DMS53 (cell line): ENCODE data around the gene PLXNB2.

Experiments
- DNase-seq: peaks from one replicate; lab custom pipeline; 2025; lab: John Stamatoyannopoulos, UW

PLXNB2 gene

GRCh38 chr22:50297510-50298265, 9.8 kb downstream of the PLXNB2 start:
- DNase-seq: no peak

- DNase-seq: no peak
These were observed 10.6 kb downstream of the PLXNB2 start for GRCh38 chr22:50296658-50297490.

GRCh38 chr22:50294319-50294656, 13.2 kb downstream of the PLXNB2 start:
- DNase-seq: peak; percentile 53

GRCh38 chr22:50293441-50294318, 13.8 kb downstream of the PLXNB2 start:
- peak; percentile 83 for DNase-seq

- DNase-seq: no peak
These were observed 14.6 kb downstream of the PLXNB2 start for GRCh38 chr22:50292643-50293440.

GRCh38 chr22:50289942-50290630, 17.4 kb downstream of the PLXNB2 start:
- peak; percentile 85 for DNase-seq

GRCh38 chr22:50289151-50289941, 18.1 kb downstream of the PLXNB2 start:
- DNase-seq: no peak

- no peak for DNase-seq
These were observed 19.7 kb downstream of the PLXNB2 start for GRCh38 chr22:50287731-50288130.

- no peak for DNase-seq
These were observed 20.6 kb downstream of the PLXNB2 start for GRCh38 chr22:50286701-50287318.

- DNase-seq: no peak
These were observed 21.2 kb downstream of the PLXNB2 start for GRCh38 chr22:50286275-50286674.

- DNase-seq: no peak
These were observed 21.7 kb downstream of the PLXNB2 start for GRCh38 chr22:50285568-50286229.

- no peak for DNase-seq
These were observed 23.0 kb downstream of the PLXNB2 start for GRCh38 chr22:50284479-50284878.

GRCh38 chr22:50283821-50284220, 23.6 kb downstream of the PLXNB2 start:
- DNase-seq: no peak

- peak; percentile 88 for DNase-seq
These were observed 24.9 kb downstream of the PLXNB2 start for GRCh38 chr22:50282361-50283155.

GRCh38 chr22:50281957-50282356, 25.5 kb downstream of the PLXNB2 start:
- peak; percentile 30 for DNase-seq

GRCh38 chr22:50281384-50281760, 26.1 kb downstream of the PLXNB2 start:
- no peak for DNase-seq

GRCh38 chr22:50280708-50281383, 26.6 kb downstream of the PLXNB2 start:
- no peak for DNase-seq
